Liver (tissue), 9 donors: ENCODE measurements around the gene COL20A1. TPM values are rescaled to one million over a fixed set of nuclear protein-coding genes. Genes with fewer than 3 reads are reported as not detected.

Source experiments
- DNase-seq: peaks from one replicate; pipeline ENCODE4 v3.0.0-alpha.2; 2017; ENCODE audit warnings: low spot score
- H3K27ac ChIP-seq, 2 donors: one replicate each; pipeline ENCODE4 v1.7.0; 2013; ENCODE audit warnings: inconsistent platforms in 2 of 2, low read length in 2 of 2, control low read depth in 1 of 2, low read depth in 1 of 2, mild to moderate bottlenecking in 1 of 2
- H3K27me3 ChIP-seq, 4 donors: one replicate each; pipeline versions ENCODE4 v1.6.1 to v1.7.0; 2013; ENCODE audit warnings: low read length in 3 of 4, inconsistent platforms in 1 of 4, mild to moderate bottlenecking in 1 of 4, moderate library complexity in 1 of 4; ENCODE audit not compliant: control insufficient read depth in 4 of 4, insufficient read depth in 4 of 4
- H3K36me3 ChIP-seq, 4 donors: one replicate each; pipeline versions ENCODE4 v1.6.1 to v1.7.0; 2013; ENCODE audit warnings: low read length in 3 of 4, mild to moderate bottlenecking in 3 of 4, low read depth in 1 of 4, moderate library complexity in 1 of 4; ENCODE audit not compliant: control insufficient read depth in 4 of 4, insufficient read depth in 3 of 4
- H3K4me1 ChIP-seq, 4 donors: one replicate each; pipeline versions ENCODE4 v1.6.1 to v1.7.0; 2013; ENCODE audit warnings: low read length in 3 of 4, mild to moderate bottlenecking in 3 of 4, moderate library complexity in 1 of 4; ENCODE audit not compliant: control insufficient read depth in 4 of 4, insufficient read depth in 4 of 4
- H3K4me3 ChIP-seq, 3 donors: one replicate each; pipeline versions ENCODE4 v1.6.1 to v1.7.0; 2013; ENCODE audit warnings: low read length in 3 of 3, control low read depth in 1 of 3, low read depth in 1 of 3, mild to moderate bottlenecking in 1 of 3
- H3K9ac ChIP-seq, 2 donors: one replicate each; pipeline ENCODE4 v1.7.0; 2013; ENCODE audit warnings: low read length in 2 of 2, mild to moderate bottlenecking in 2 of 2, moderate library complexity in 2 of 2, control low read depth in 1 of 2, low read depth in 1 of 2
- H3K9me3 ChIP-seq, 4 donors: one replicate each; pipeline versions ENCODE4 v1.6.1 to v1.7.0; 2013; ENCODE audit warnings: low read length in 3 of 4; ENCODE audit not compliant: control insufficient read depth in 4 of 4
- ATF3 ChIP-seq: IDR thresholded peaks from 2 replicates; pipeline ENCODE4 v1.6.1; 2016; ENCODE audit warnings: antibody characterized with exemption
- EGR1 ChIP-seq, 2 donors: IDR thresholded peaks; 2 replicates each; pipeline ENCODE4 v1.6.1; 2016 to 2018; ENCODE audit warnings: antibody characterized with exemption in 2 of 2, low read depth in 2 of 2
- FOXA1 ChIP-seq: IDR thresholded peaks from 2 replicates; pipeline ENCODE4 v1.6.1; 2016; ENCODE audit warnings: antibody characterized with exemption
- FOXA2 ChIP-seq: IDR thresholded peaks from 2 replicates; pipeline ENCODE4 v1.6.1; 2016; ENCODE audit warnings: antibody characterized with exemption
- GABPA ChIP-seq, 2 donors: IDR thresholded peaks in 1 of 2; conservative IDR thresholded peaks in 1 of 2; 2 replicates each; pipeline ENCODE4 v1.6.1; 2016; ENCODE audit warnings: antibody characterized with exemption in 2 of 2, mild to moderate bottlenecking in 1 of 2, moderate library complexity in 1 of 2
- HNF4G ChIP-seq: IDR thresholded peaks from 2 replicates; pipeline ENCODE4 v1.6.1; 2016; ENCODE audit warnings: antibody characterized with exemption
- NR2F2 ChIP-seq: IDR thresholded peaks from 2 replicates; pipeline ENCODE4 v1.6.1; 2016; ENCODE audit warnings: antibody characterized with exemption
- RAD21 ChIP-seq, 2 donors: IDR thresholded peaks; 2 replicates each; pipeline ENCODE4 v1.6.1; 2016; ENCODE audit warnings: antibody characterized with exemption in 2 of 2, mild to moderate bottlenecking in 2 of 2
- REST ChIP-seq: IDR thresholded peaks from 2 replicates; pipeline ENCODE4 v1.6.1; 2016; ENCODE audit warnings: antibody characterized with exemption, mild to moderate bottlenecking
- RXRA ChIP-seq, 2 donors: IDR thresholded peaks; 2 replicates each; pipeline ENCODE4 v1.6.1; 2017 to 2018; ENCODE audit warnings: antibody characterized with exemption in 2 of 2, mild to moderate bottlenecking in 1 of 2
- SP1 ChIP-seq: IDR thresholded peaks from 2 replicates; pipeline ENCODE4 v1.6.1; 2018; ENCODE audit warnings: antibody characterized with exemption, mild to moderate bottlenecking
- TAF1 ChIP-seq: conservative IDR thresholded peaks from 2 replicates; pipeline ENCODE4 v1.6.1; 2016; ENCODE audit warnings: antibody characterized with exemption, mild to moderate bottlenecking
- YY1 ChIP-seq: IDR thresholded peaks from 2 replicates; pipeline ENCODE4 v1.6.1; 2016; ENCODE audit warnings: antibody characterized with exemption, mild to moderate bottlenecking
- WGBS: extraction: QIAGEN DNeasy Blood & Tissue Kit; methylation state at CpG from one replicate; pipeline ENCODE4 v1.1.7; 2013; 5-methylcytosine and 5-hydroxymethylcytosine counted together
- polyA plus RNA-seq, 2 donors: library from polyadenylated mRNA; stranded (reverse) in 1 of 2; unstranded in 1 of 2; fragments of 200-250 nt in 1 of 2; fragments of >200 nt in 1 of 2; fragmentation: Nextera tagmentation in 1 of 2; extraction: Ambion mirVana in 1 of 2; gene quantifications; one replicate each; pipeline versions ENCODE4 v1.2.1 to v1.2.3, GENCODE V29; 2013 to 2015
- total RNA-seq, 2 donors: library from RNA; depleted of rRNA; stranded (reverse); fragments of >200 nt; gene quantifications; one replicate each; pipeline ENCODE4 v1.2.3, GENCODE V29; 2014
- TF ChIP-seq, protein P1 (sequence below): IDR thresholded peaks from 2 replicates; pipeline ENCODE4 v1.6.1; 2016; ENCODE audit warnings: antibody characterized with exemption
- donor health status: healthy.
- donor health status: healthy.
- donor health status: healthy.
- donor health status: healthy.
- donor health status: healthy.

Gene COL20A1
- total and polyA plus RNA-seq, 4 donors: not detected

DNA sequence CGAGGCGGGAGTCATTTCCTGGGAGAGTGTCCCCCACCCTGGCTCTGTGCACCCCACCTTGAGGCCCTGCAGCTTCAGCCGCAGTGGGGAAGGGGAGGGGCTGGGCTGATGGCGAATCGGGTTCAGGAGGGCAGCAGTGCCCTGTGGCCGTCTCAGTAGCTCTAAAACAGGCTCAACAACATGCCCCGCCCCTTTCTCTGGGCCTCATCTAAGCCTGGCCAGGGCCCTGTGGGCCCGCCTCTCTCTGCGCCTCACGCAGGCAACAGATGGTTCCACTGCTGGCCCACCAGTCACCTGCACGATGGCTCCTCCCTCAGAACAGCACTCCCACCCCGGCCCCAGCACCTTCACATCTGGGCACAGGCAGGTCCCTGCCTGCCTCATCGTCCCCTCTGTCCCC is 38.0 kb downstream of the COL20A1 start:
- Histone ChIP-seq H3K4me1 (no peaks in the 10 kb centered on the region), H3K4me3 (no peak overlapping the region), H3K36me3 (no peaks in the 10 kb centered on the region), H3K27me3 (no peaks in the 10 kb centered on the region), H3K9ac (no peak overlapping the region), H3K9me3 (peaks cover 0 to 4% (median 0%) of the 10 kb centered on the region in 4 donors), H3K27ac (no peak overlapping the region)
- TF ChIP-seq EGR1 (IDR thresholded peaks at IDR 0.05; ENCODE audit: low read depth in 2 of 2) (no peak), ATF3 (no peak), GABPA (IDR thresholded peaks at IDR 0.05 in 1 of 2, conservative IDR thresholded peaks at IDR 0.05 in 1 of 2) (no peak), TAF1 (no peak), FOXA1 (no peak), RXRA (IDR thresholded peaks at IDR 0.05) (no peak)
- 79% methylated on average over 13 of the region's 13 CpGs for WGBS
- no peak for DNase-seq

- DNase-seq: no peak
- Histone ChIP-seq H3K4me3 (no peak overlapping the region), H3K9me3 (peaks cover 0 to 4% (median 0%) of the 10 kb centered on the region in 4 donors), H3K36me3 (no peaks in the 10 kb centered on the region), H3K4me1 (no peaks in the 10 kb centered on the region), H3K27ac (no peak overlapping the region), H3K9ac (no peak overlapping the region), H3K27me3 (no peaks in the 10 kb centered on the region)
- 89% methylated on average over 8 of the region's 8 CpGs for WGBS
- no peak for TF ChIP-seq RAD21 (IDR thresholded peaks at IDR 0.05)
- TF ChIP-seq REST: no peak
- TF ChIP-seq, protein P1, sequence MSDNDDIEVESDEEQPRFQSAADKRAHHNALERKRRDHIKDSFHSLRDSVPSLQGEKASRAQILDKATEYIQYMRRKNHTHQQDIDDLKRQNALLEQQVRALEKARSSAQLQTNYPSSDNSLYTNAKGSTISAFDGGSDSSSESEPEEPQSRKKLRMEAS: no peak
- no peak for TF ChIP-seq FOXA2
- TF ChIP-seq FOXA1: no peak
- no peak for TF ChIP-seq YY1
- TF ChIP-seq SP1: no peak
- TF ChIP-seq GABPA (IDR thresholded peaks at IDR 0.05 in 1 of 2, conservative IDR thresholded peaks at IDR 0.05 in 1 of 2): no peak
- no peak for TF ChIP-seq HNF4G
- TF ChIP-seq NR2F2: no peak
These were observed 38.9 kb downstream of the COL20A1 start for GRCh38 chr20:63331741-63332400.
